Measurements from ENCODE around the gene STK32A.

DNA sequence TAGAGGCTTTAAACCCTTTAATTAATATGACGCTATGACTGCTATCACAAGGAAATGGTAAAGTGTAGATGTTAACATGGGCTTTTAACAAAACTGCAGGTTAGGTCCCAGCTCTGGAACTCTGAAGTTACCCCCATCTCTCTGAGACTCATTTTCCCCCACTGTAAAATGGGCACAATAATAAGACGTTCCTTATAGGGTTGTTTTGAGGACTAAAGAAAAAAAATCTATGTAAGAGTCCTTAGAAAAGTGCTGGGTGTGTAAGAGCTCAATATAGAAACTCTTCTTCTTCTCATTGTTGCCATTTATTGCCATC is 45.8 kb upstream of the STK32A start:
- TF ChIP-seq CTCF (IDR thresholded peaks at IDR 0.05) = no peak
- TF ChIP-seq POLR2A (IDR thresholded peaks at IDR 0.05) = no peak
